Lower leg skin (tissue), 3 donors: Measurements from ENCODE around the gene RTP5.
"Not testable (repeated sequence)": the region's sequence is repeated elsewhere in the genome, so short reads cannot be mapped to it uniquely, and the experiment has no call there.

Source experiments
- CTCF ChIP-seq, 3 donors: fragments of 450-650 bp; IDR thresholded peaks; one replicate each; pipeline ENCODE4 v1.5.1; 2016; ENCODE audit warnings: antibody characterized with exemption in 3 of 3, mild to moderate bottlenecking in 3 of 3, moderate library complexity in 2 of 3
- POLR2A ChIP-seq, 2 donors: fragments of 450-650 bp; IDR thresholded peaks; one replicate each; pipeline ENCODE4 v1.6.1; 2016 to 2017; ENCODE audit warnings: antibody characterized with exemption in 2 of 2, mild to moderate bottlenecking in 1 of 2, moderate library complexity in 1 of 2

- TF ChIP-seq POLR2A, CTCF (IDR thresholded peaks at IDR 0.05): not testable (repeated sequence)
Measured at GRCh38 chr2:241906378-241906770, 36.8 kb downstream of the RTP5 start.
